T-helper 2 cell (primary cell): ENCODE results near the gene APOL6.
A peak's percentile ranks its signal among the peaks of the same experiment; 100 is the strongest.

Experiments used
- DNase-seq, 5 experiments: peaks; one replicate each; pipeline versions ENCODE4 v3.0.0 to v3.0.0-alpha.2; 2012 to 2022

APOL6 gene

GRCh38 chr22:35678836-35679235 lies 30.6 kb downstream of the APOL6 start:
- no peak for DNase-seq

GRCh38 chr22:35679492-35679891 lies 31.2 kb downstream of the APOL6 start:
- DNase-seq = peak in 1 of 5 experiments; percentile 61

DNA sequence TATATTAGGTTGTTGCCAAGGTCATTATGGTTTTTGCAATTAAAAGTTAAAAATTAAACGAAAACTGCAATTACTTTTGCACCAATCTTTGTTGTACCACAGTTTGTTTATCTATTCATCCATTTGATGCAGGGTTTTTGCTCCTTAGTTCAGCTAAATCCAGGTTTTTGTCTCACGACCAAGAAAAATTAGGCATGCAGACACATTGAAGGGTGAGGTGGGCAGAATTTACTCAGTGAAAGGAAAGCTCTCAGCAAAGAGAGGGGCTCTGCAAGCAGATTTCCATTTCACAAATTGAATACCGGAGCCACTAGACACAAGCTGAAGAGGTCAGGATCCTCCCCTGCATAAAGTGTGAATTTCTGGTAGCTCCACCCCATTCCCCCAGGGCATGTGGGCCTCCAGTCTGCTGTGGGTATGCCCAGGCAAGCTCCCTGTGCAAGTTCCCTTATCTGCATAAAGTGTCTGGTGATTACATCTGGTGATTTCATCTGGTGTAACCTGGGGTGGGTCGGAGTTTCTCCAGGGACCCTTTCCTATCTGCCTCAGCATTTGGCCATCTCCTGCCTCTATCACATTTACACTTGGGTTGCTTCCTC lies 33.3 kb downstream of the APOL6 start:
- no peak for DNase-seq

GRCh38 chr22:35683560-35683959 lies 35.3 kb downstream of the APOL6 start:
- DNase-seq = no peak

DNA sequence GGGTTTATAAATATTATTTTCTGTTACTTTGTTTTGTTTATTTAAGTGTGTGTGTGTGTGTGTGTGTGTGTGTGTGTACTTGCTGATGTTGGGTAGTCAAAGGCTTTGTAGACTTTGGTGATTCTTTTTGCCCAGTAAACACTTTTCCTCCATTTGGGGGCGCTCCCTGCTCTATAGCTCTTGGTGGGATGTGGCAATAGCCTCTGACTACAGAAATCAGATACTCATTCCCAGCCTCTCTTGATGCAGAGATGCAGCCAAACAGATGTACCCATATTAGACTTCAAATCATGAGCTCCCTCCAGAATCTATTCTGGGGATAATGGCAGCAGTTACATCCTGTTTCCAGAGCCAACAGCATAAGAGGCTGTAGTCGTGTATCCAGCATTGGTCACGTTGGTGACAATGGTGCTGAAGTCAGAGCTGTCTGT lies 36.0 kb downstream of the APOL6 start:
- DNase-seq = no peak

GRCh38 chr22:35684732-35685131 lies 36.5 kb downstream of the APOL6 start:
- DNase-seq = no peak

GRCh38 chr22:35685731-35686130 lies 37.5 kb downstream of the APOL6 start:
- no peak for DNase-seq

GRCh38 chr22:35686298-35686697 lies 38.1 kb downstream of the APOL6 start:
- no peak for DNase-seq

DNA sequence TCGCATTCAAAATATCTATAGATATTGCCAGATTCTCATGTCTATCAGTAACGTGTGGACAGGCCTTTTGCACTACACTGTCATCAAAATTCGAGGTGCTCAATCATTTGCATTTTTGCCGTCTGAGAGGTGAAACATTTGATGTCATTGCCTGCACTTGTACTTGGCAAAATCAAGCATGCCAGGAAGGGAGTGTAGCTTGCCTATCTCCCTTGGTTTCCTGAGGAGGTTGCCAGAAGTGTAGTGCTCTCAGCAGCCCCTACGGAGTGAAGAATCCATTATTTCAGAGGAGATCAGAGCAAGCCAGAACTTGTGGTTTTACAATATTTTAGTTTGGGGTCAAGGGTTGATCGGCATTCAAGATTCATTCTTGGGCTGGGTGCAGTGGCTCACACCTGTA lies 39.2 kb downstream of the APOL6 start:
- no peak for DNase-seq

- DNase-seq = no peak
Measured at GRCh38 chr22:35688913-35689675, 40.8 kb downstream of the APOL6 start.

DNA sequence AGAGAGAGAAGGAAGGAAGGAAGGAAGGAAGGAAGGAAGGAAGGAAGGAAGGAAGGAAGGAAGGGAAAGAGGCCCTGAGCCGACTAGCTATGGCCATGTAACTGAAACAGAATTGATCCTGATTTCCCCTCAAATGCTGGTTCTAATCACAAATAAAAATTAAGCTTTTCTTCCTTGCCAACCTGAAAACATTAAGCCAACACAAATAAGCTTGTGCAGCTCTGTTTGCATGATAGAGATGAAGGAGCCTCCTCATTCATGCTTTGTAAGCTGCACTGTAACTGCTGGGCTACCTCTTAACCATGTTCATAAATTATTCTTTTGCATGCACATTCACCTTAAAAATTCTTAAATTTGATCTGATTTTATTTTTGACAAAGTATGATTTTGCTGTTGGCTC lies 41.8 kb downstream of the APOL6 start:
- no peak for DNase-seq

DNA sequence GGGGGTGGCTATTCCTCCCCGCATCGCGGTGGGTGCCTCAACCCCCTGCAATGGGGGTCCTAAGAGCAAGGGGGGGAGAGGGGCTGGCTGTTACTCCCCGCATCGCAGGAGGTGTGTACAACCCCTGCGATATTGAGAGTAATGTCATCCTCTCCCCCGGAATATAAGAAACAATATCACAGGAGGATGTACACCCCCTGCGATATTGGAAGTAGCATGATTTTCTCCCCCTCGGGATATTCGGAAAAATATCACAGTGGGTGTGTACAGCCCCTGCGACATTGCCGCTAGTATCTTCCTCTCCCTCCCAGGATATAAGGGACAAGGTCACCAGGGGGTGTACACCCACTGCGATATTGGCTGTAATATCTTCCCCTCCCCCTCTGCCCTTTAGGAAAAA lies 47.0 kb downstream of the APOL6 start:
- peak in 1 of 5 experiments; percentile 18 for DNase-seq

DNA sequence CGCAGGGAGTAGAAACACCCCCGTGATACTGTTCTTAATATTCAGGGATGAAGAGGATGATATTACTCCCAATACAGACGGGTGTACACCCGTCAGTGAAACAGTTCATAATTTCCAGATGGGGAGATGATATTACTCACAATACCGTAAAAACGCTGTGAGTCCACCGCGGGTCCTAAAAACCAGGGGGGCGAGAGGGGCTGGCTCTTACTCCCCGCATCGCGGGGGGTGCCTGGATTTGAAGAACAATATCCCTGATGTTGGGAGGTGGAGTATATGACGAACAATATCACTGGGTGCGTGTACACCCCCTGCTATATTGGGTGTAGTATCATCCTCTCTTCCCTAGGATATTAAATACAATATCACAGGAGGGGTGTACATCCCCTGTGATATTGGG lies 48.9 kb downstream of the APOL6 start:
- DNase-seq = peak in 1 of 5 experiments; percentile 38

DNA sequence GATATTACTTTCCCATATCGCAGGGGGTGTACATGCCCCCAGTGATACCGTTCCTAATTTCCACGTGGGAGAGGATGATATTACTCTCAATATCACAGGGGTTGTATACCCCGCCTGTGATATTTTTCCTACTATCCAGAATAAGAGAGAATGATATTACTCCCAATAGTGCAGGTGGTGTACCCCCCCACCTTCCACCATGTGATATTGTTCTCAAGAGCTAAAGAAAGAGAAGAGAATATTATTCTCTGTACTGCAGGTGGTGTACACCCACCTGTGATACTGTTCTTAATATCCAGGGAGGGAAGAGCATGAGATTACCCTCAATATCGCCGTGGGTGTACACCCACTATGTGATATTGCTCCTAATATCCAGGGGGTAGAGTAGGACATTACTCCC lies 51.6 kb downstream of the APOL6 start:
- DNase-seq = peak in 1 of 5 experiments; percentile 24

GRCh38 chr22:35703861-35704584 lies 55.8 kb downstream of the APOL6 start:
- no peak for DNase-seq

DNA sequence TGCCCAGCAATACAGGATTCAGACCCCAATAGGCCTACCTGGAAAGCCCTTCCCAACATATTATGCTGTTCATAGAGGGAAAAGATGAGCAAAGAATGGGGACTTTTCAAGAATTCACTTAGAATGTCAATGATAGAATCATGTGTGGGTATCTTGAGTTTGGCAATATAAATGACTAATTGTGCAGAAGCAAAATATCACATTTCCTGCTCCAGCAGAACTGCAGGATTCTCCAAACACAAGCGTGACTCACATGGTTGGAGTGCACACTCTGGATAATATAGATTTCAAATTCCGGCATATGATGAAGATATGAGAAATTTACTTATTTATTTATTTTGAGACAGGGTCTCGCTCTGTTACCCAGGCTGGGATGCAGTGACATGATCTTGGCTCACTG lies 56.9 kb downstream of the APOL6 start:
- DNase-seq = no peak

DNA sequence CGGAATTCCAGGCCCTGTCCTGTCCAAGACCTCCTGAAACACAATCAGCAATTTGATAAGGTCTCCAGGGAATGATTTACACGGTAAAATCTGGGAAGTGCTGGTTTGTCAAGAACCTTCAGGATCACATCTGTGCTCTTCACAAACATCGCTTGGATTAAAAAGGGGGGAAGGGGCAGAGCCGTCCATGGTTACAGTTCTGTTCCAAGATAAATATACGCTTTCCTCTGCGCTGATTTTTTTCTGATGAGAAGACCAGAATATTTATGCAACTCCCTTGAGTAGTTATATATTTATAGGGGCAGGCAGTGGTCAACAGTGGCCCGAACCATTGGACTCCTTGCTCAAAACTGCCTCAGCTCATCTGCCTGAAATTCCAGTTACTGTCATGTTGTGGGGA lies 60.2 kb downstream of the APOL6 start:
- no peak for DNase-seq

DNA sequence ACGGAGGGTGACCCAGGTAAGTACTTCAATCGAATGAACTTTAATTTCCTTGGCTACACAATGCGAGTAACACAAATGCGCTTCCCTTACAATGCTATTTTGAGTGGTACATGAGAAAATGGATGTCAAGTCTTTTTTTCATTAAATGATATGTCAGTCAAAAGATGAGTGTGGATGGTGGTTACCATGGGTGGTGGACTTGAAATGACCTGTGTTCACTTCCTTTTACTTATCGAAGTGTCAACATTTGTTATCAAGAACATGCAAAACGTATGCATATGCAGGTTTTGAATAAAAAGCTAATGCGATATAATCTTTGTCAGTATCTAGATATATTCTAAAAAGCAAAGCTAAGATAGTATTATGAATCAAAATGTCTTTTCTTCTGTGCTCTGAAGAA lies 60.7 kb downstream of the APOL6 start:
- DNase-seq = no peak

DNA sequence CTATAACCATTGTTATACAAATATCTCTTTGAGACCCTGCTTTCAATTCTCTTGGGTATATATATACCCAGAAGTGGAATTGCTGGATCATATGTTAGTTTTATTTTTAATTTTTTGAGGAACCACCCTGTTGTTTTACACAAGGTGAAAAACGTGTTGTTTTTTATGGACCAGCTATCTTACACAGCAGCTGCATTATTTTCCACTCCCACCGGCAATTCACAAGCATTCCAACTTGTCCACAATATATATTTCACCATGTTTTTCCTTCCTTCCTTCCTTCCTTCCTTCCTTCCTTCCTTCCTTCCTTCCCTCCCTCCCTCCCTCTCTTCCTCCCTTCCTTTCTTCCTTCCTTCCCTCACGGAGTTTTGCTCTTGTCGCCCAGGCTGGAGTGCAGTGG lies 63.1 kb downstream of the APOL6 start:
- DNase-seq = no peak

DNA sequence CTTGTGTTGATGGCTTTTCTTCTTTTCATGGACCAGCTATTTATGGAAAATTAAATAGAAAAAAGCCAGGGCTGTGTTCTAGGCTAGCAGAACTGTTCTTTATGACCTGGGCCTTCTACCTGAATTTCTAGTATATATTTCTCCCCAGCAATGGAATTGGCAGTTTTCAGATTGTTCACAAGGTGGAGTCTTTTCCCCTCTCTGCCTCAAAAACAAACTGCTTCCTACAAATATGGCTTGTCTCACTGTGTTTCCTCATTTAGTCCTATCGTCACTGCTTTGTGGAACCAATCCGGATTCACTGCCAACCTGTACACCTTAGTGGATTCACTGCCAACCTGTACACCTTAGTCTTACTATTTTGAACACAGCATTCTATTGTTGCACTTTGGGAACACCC lies 64.4 kb downstream of the APOL6 start:
- no peak for DNase-seq

GRCh38 chr22:35717572-35717971 lies 69.3 kb downstream of the APOL6 start, which contains the start of gene APOL5:
Gene APOL5 (plus strand): TSS chr22:35717872. CDS start chr22:35717872, 0 bp downstream.
- DNase-seq = no peak
